ENCODE data around the gene RAPGEF1.

The RAPGEF1 gene

GRCh38 chr9:131771646-131772045 lies 31.8 kb upstream of the RAPGEF1 start:
- no peak for TF ChIP-seq RAD21 (IDR thresholded peaks at IDR 0.05; ENCODE audit: low read depth)
- TF ChIP-seq REST (IDR thresholded peaks at IDR 0.05; ENCODE audit: low read depth), result no peak
- TF ChIP-seq USF1 (IDR thresholded peaks at IDR 0.05), result no peak
- TF ChIP-seq MAX (IDR thresholded peaks at IDR 0.05), result no peak
- TF ChIP-seq ZBTB7A (IDR thresholded peaks at IDR 0.05; ENCODE audit: low read depth), result no peak
- no peak for TF ChIP-seq TEAD4 (IDR thresholded peaks at IDR 0.05)
- no peak for TF ChIP-seq CREB1 (IDR thresholded peaks at IDR 0.05; ENCODE audit: low read depth)
- no peak for TF ChIP-seq FOXM1 (IDR thresholded peaks at IDR 0.05; ENCODE audit: borderline replicate concordance, low read depth)
- no peak for TF ChIP-seq YY1 (IDR thresholded peaks at IDR 0.05; ENCODE audit: low read depth)

GRCh38 chr9:131769361-131769760 lies 29.5 kb upstream of the RAPGEF1 start:
- TF ChIP-seq RAD21 (IDR thresholded peaks at IDR 0.05; ENCODE audit: low read depth), result no peak
- TF ChIP-seq USF1 (IDR thresholded peaks at IDR 0.05), result no peak
- TF ChIP-seq YY1 (IDR thresholded peaks at IDR 0.05; ENCODE audit: low read depth), result no peak
- TF ChIP-seq TEAD4 (IDR thresholded peaks at IDR 0.05), result no peak
- no peak for TF ChIP-seq EP300 (IDR thresholded peaks at IDR 0.05; ENCODE audit: borderline replicate concordance)
- no peak for TF ChIP-seq MAX (IDR thresholded peaks at IDR 0.05)
- TF ChIP-seq EGR1 (IDR thresholded peaks at IDR 0.05), result no peak
- TF ChIP-seq REST (IDR thresholded peaks at IDR 0.05; ENCODE audit: low read depth), result no peak
- TF ChIP-seq FOXM1 (IDR thresholded peaks at IDR 0.05; ENCODE audit: borderline replicate concordance, low read depth), result no peak
- TF ChIP-seq CEBPB (IDR thresholded peaks at IDR 0.05), result no peak
- TF ChIP-seq TCF12 (IDR thresholded peaks at IDR 0.05; ENCODE audit: low read depth), result no peak

GRCh38 chr9:131764568-131764967 lies 24.7 kb upstream of the RAPGEF1 start:
- TF ChIP-seq CEBPB (IDR thresholded peaks at IDR 0.05) (no peak), YY1 (IDR thresholded peaks at IDR 0.05; ENCODE audit: low read depth) (no peak), TEAD4 (IDR thresholded peaks at IDR 0.05) (no peak), MAX (IDR thresholded peaks at IDR 0.05) (no peak), RAD21 (IDR thresholded peaks at IDR 0.05; ENCODE audit: low read depth) (no peak), NFIC (IDR thresholded peaks at IDR 0.05) (no peak), EGR1 (IDR thresholded peaks at IDR 0.05) (no peak), CREB1 (IDR thresholded peaks at IDR 0.05; ENCODE audit: low read depth) (no peak), USF1 (IDR thresholded peaks at IDR 0.05) (no peak), REST (IDR thresholded peaks at IDR 0.05; ENCODE audit: low read depth) (no peak), TAF1 (IDR thresholded peaks at IDR 0.05; ENCODE audit: low read depth) (no peak)

GRCh38 chr9:131762356-131762932 lies 22.6 kb upstream of the RAPGEF1 start:
- peak; percentile 18; the same call in 1 of the 2 replicates for TF ChIP-seq TCF12 (IDR thresholded peaks at IDR 0.05; ENCODE audit: low read depth)
- no peak for TF ChIP-seq FOXM1 (IDR thresholded peaks at IDR 0.05; ENCODE audit: borderline replicate concordance, low read depth)
- TF ChIP-seq RAD21 (IDR thresholded peaks at IDR 0.05; ENCODE audit: low read depth), result peak; percentile 90
